GM10266 (cell line): ENCODE results near the gene SPEN.
"Not testable (repeated sequence)": the region's sequence is repeated elsewhere in the genome, so short reads cannot be mapped to it uniquely, and the experiment has no call there.

Experiments used
- DNase-seq: peaks from one replicate; pipeline ENCODE4 v3.0.0; 2012; ENCODE audit errors: extremely low spot score
- CTCF ChIP-seq: IDR thresholded peaks from 2 replicates; pipeline ENCODE4 v1.5.1; 2012; ENCODE audit warnings: mild to moderate bottlenecking, low read depth; ENCODE audit not compliant: control insufficient read depth, insufficient read depth; ENCODE audit errors: missing control alignments

Gene SPEN

GRCh38 chr1:15807121-15807520 lies 40.4 kb upstream of the SPEN start:
- no peak for TF ChIP-seq CTCF
- no peak for DNase-seq

- not testable (repeated sequence) for DNase-seq
Observed at GRCh38 chr1:15807549-15807948, 40.0 kb upstream of the SPEN start, which contains the start of gene UQCRHL. TSS of gene UQCRHL (minus strand) at chr1:15807649. CDS start at chr1:15807649, 0 bp downstream.

GRCh38 chr1:15808955-15809354 lies 38.6 kb upstream of the SPEN start:
- DNase-seq: no peak
- TF ChIP-seq CTCF: no peak

GRCh38 chr1:15810073-15810472 lies 37.4 kb upstream of the SPEN start:
- no peak for DNase-seq
- no peak for TF ChIP-seq CTCF

GRCh38 chr1:15816674-15817073 lies 30.8 kb upstream of the SPEN start:
- no peak for DNase-seq
- no peak for TF ChIP-seq CTCF

- DNase-seq: no peak
- TF ChIP-seq CTCF: no peak
Observed at GRCh38 chr1:15820478-15820877, 27.0 kb upstream of the SPEN start.

- TF ChIP-seq CTCF: no peak
- no peak for DNase-seq
Observed at GRCh38 chr1:15825800-15826199, 21.7 kb upstream of the SPEN start.

GRCh38 chr1:15826810-15827507 lies 20.5 kb upstream of the SPEN start:
- no peak for DNase-seq

GRCh38 chr1:15827567-15827966 lies 19.9 kb upstream of the SPEN start:
- DNase-seq: not testable (repeated sequence)

More at GRCh38 chr1:15826810-15827507, 20.5 kb upstream of the SPEN start:
- TF ChIP-seq CTCF: no peak

GRCh38 chr1:15828931-15829330 lies 18.6 kb upstream of the SPEN start:
- DNase-seq: not testable (repeated sequence)
